Measurements from ENCODE around the gene NTM.

Gene NTM

GRCh38 chr11:131614631-131615030 lies 244.2 kb downstream of the NTM start:
- DNase-seq, result no peak

- no peak for DNase-seq
Measured at GRCh38 chr11:131615611-131616010, 245.2 kb downstream of the NTM start.

DNA sequence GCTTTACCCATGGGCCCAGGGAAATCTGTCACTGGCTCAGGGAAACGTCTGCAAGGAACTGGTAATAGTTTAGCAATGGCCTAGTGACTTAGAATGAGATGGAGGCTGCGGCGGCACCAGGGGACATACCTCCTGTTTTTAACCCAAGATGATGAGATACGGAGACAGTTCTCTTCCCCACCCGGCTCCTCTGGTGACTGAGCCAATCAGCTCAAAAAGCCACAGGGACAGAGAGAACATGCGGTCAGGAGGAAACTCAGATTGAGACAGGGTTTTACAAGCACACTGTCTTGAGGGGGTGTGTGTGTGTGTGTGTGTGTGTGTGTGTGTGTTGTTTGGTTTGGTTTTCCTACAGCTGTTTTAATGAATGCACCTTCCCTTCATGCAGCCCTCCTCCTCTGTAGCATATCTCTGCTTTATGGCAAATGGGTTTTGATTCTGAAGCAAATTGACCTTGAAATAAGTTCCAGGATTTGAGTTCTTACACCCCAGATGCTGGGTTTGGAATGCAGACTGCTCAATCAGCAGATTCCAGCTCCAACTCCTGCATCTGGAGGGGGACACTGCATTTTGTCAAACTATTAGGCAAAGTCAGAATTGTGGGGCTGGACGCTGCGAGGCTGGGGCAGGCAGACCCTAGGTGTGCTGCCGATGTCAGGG lies 246.2 kb downstream of the NTM start:
- DNase-seq, result no peak

- no peak for DNase-seq
Measured at GRCh38 chr11:131618201-131618600, 247.8 kb downstream of the NTM start.

DNA sequence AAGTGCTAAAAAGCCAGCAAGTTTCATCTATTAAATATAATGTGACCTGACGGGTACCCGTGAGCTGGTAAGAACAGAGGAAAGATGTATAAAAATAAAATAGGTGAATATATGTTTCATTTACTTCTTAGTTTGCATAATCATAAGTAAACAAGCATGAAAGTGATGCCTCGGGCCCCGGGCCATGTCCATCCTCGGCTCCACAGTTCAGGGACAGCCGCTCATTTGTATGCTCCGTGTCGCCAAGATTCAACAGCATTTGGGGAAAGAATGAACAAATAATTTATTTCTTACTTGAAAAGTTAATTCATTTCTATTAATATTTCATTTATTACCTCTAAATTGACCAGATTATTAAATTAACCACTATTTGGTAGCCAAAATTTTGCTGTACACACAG lies 251.8 kb downstream of the NTM start:
- no peak for DNase-seq

DNA sequence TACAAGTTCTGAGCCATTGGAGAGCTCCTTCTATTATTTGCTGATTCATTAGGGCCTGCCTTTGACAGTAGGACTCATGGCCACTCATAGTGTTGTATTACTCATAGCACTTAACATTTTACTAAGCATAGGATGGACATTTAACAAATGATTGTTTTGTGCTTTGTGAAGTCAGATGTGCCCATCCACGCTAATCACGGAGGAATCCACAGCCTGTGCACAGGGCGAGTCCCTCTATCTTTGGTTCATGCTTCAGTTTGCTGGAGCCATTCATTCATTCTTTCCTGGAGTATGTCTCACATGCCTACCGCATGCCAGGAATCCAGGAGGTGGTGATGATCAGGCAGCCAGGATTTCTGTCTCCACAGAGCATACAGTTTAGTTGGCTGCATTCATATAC lies 254.1 kb downstream of the NTM start:
- no peak for DNase-seq

GRCh38 chr11:131626788-131627187 lies 256.4 kb downstream of the NTM start:
- no peak for DNase-seq

DNA sequence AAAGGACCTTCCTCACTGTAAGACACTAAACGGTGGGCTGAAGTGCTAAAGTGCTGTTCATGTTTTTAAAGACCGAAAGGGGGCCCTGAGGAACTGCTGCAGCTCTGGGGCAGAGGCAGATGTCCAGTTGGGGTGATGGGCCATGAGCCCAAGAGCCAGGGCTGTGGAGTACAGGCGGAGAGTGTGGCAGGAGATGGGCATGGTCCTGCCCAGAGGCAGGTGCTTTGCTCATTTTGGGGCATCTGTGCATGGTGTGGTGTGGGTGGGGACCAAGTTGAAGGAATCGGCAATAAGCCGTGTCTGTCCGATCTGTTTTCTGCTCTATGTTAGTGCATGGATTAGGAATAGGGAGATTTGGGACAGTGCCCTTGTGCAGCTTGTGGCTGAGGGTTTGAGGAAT lies 258.3 kb downstream of the NTM start:
- no peak for DNase-seq

- DNase-seq, result no peak
Measured at GRCh38 chr11:131629925-131630540, 259.6 kb downstream of the NTM start.

DNA sequence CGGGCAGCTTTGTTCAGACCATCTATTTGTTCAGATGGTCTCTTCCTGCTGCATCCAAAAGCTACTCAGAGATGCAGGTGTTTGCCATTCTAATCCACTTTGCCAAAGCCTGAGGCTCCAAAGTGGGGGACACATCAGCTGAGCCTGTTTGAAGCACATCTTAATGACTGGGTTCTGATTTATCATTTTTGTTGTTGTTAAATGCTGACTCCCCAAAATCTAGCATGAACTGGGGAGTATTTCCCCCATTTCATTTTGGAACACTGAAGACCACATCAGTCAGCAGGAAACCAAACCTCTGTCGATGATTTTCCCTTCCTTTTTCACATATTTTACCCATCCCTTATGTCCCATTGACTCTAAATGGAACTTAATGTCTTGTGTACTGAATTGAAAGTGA lies 262.6 kb downstream of the NTM start:
- DNase-seq, result no peak

DNA sequence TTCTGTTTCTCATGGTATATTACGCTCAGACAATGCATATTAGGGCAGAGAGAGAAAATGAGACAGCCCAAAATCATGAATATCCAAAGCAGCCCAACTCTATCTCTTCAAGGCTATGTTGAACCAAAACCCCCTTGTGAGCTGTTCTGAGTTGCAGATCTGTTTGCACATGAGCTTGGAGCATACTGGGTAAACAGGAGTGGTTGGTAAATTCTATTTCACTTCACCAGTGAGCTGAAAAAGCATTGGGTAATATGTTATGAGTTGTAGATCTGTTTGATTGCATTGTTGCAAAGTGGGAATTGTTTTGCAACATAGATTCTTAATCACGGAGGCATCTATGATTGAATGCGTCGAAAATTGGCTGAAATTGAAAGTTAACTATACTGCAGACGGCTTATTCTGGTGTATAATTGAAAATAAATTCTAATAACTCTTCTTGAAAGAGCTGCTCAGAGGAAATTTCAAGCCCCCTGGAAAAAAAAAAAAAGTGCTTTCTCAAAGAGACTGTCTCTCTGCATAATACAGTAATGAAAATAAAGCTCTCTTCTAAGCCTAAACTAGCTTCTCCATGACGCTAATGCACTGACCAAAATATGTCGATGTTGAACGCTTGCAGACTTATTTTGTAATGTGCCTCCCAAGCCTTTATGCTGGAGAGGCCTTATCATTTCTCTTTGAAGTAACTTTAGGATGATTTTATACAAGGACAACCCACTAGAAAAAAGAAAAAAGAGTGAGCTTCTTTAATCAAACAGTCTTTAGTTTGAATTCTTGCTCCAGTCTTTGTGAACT lies 263.7 kb downstream of the NTM start:
- DNase-seq, result no peak

DNA sequence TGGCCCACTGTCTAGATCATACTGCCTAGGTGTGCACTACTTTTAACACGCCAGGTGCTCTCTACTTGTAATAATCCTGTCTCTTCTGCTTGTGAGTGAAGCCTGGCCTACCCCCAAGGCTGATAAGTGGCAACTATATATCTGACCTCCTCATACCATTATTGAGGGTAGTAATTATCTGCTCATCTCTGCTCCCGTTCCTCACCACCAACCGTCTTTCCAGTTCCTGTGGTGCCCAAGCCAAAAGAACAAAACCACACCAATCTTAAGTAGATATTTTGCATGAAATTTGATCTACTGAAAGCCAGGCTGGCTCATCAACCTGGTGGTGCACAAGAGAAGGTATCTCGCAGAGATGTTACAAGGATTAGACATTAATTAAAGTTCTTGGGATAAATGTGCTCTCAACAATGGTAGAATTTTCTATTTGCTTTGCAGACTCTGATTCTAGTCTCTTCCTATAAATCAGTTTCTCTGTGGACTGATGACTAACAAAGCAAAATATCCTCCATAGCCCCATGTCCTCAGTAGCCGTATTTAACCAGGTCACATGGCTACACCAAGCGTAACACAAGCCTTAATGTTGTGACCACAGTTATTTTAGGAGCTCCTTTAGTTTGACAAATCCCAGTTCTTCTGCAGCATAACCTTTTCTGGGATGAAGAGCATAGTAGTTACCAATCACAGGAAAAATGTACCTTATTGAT lies 267.2 kb downstream of the NTM start:
- DNase-seq, result no peak

GRCh38 chr11:131638889-131639288 lies 268.5 kb downstream of the NTM start:
- no peak for DNase-seq

GRCh38 chr11:131640320-131640719 lies 269.9 kb downstream of the NTM start:
- DNase-seq, result no peak

DNA sequence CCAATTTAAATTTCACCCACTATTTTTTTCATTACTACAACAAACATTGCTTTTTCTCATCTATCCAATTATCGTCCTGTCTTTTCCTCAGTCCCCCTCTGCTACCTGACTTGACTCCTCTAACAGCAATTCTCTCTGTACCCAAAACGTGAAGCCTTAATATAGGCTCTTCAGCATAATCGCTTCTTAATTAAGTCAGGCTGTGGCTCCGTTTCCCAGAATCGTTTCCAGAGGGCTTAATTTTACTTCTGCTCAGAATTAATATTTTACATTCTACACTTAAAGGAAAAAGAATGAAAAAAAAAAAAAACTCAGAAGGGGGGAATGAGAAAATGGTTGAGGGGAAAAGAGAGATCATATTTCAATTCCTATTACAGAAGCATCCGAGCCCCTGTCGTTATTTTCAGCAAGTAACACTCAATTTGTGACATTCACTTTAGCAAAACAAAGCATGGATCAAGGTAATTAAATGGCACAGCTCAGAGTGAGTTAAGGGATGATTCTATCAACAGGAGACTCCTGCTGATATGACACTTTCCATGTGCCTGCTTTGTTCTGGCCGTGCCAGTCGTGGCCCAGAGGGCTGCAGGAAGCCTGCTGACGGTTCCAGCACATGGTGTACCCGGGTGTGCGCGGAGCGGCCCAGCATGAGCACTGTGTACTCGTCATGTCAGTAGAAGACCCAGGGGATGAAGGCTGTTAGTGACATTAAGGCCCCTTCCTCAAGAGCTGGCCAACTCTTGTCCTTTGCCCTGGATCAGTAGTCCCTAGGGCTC lies 272.5 kb downstream of the NTM start:
- DNase-seq, result no peak

GRCh38 chr11:131644204-131644795 lies 273.9 kb downstream of the NTM start:
- no peak for DNase-seq

DNA sequence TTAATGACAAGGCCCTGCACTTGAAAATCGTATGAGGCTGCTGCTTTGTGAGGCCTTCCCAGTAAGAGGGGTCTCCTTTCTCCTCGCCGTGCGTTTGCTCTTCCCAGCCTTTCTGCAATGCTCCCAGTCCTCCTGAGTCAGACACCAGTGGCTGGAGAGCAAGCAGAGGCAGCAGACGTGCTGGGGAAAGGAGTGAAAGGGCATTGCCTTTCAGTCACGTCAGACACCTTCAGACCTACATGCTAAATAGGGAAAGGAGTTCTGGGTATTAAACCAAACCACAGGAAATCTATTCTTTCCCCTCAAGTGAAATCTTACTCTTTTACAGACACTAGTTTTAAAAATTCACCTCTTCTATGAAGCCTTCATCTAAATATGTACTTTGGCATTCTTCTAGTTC lies 274.8 kb downstream of the NTM start:
- no peak for DNase-seq

DNA sequence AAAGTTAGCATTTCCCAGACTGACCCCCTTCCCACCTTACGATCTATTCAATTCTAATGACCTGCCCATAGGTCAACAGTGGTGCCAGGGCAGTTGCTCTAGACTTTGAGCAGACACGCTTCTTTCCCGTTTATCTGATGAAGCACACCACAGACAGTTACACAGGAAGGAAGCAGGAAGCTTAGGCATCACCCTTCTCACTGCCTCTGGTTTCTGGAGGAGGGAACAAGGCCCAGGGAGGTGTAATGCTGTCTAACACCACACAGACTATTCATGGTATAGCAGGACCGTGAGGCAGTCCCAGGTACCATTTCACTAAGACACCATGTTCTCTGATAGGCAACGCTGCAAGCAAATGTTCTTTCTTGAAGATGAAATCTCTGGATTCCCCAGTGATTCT lies 279.4 kb downstream of the NTM start:
- no peak for DNase-seq

DNA sequence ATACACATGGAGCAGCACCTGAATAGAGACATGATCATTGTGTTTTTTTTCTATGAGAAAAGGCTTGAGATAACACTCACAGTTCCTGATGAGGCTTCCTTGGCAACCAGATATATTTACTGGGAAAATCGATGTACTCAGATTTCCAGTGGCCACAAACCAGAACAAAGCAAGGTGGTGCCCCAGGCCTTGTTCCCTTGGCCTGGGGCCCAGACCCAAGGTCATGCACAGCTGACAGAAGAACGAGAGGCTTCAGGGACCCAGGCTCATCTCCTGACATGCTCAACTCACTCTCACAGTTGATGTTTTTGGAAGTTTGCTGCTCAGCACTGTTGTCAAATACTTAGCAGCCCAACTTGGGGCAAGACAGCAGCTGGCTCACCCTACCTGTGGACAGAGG lies 281.8 kb downstream of the NTM start:
- DNase-seq, result no peak

DNA sequence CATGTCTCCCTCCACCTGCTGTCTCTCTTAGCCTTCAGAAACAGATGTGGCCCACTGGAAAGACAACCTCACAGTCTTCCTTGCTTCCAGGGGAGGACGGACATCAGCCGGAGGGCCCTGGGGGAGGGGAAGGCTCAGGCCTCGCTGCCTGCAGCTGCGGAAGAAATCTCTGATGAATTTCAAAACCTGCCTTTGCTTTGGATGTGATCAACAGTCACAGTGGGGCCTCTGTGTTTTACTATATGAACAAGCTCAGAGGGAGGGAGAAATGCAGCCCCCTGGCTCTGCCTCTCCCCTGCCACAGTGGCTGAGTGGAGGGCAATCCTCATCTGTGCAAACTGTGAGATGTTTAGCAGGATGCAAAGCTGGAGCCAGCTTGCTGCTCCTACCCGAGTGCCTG lies 282.8 kb downstream of the NTM start:
- no peak for DNase-seq

DNA sequence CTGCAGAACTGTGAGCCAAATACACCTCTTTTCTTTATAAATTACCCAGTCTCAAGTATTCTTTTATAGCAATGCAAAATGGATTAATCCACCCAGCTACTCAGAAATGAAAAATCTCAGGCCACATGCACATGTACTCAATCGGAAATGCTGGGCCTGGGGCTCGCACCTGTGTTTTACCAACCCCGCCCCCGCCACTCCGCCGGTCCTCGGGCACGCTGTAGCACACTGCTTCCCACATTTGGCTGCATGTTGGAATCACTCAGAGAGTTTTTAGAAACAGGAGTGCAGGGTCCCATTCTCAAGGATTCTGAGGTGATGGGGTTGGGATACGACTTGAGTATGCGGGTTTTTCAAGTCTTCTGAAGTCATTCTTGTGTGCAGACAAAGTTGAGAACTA lies 284.4 kb downstream of the NTM start:
- DNase-seq, result no peak

- no peak for DNase-seq
Measured at GRCh38 chr11:131656179-131656838, 285.9 kb downstream of the NTM start.

Measured in NCI-H2107 (cell line).